K562 (cell line): ENCODE data around the gene HSPA4. TPM values are rescaled to one million over a fixed set of nuclear protein-coding genes. Genes with fewer than 3 reads are reported as not detected.

ENCODE experiments used
- ATAC-seq: fragments of 200-7000 bp; cut with Tn5 transposase; 3 replicates; pipeline ENCODE4 v1.9.1; 2020; ENCODE audit warnings: moderate library complexity
- BruUV-seq: library from RNA; stranded (reverse); fragments of 400-500 nt; replicated peaks from 2 replicates; lab custom pipeline; 2021; lab: Mats Ljungman, UMichigan
- CTCF ChIA-PET: fragments of 300-600 bp; formaldehyde crosslinking; extraction: SDS; loops from one replicate; lab custom pipeline; 2021; ENCODE audit warnings: low intra/inter-chr PET ratio; lab: Yijun Ruan, JAX
- POLR2A ChIA-PET: fragments of 300-600, 350-650 bp; sonication (Branson Sonifier 250); formaldehyde crosslinking; extraction: SDS; loops from one replicate; lab custom pipeline; 2021; ENCODE audit warnings: antibody characterized with exemption, inconsistent platforms; lab: Yijun Ruan, JAX
- DNase-seq, 4 experiments: peaks; one replicate each; pipeline versions ENCODE4 v3.0.0 to v3.0.0-alpha.2; 2011 to 2018; ENCODE audit warnings: low spot score in 3 of 4, mixed read lengths in 3 of 4; ENCODE audit errors: extremely low read depth in 1 of 4
- FAIRE-seq: peaks from 2 replicates; lab custom pipeline; 2011; peaks lifted over from hg19 to GRCh38; lab: Jason Lieb, UNC
- H2AFZ ChIP-seq: 2 replicates; pipeline ENCODE4 v1.6.0; 2011; ENCODE audit warnings: low read depth, low read length, control low read depth, inconsistent platforms
- H3K27ac ChIP-seq: fragments of 200-600 bp; 3 replicates; pipeline ENCODE4 v1.8.0; 2011; ENCODE audit warnings: low read depth, mild to moderate bottlenecking, control low read depth, inconsistent platforms, low read length, moderate library complexity, mixed read lengths; ENCODE audit errors: extremely low read depth
- H3K27me3 ChIP-seq, 2 experiments: fragments of 300-600 bp in 1 of 2; 2 replicates in 1 of 2; 3 replicates in 1 of 2; pipeline versions ENCODE4 v1.6.0 to v1.8.0; 2011; ENCODE audit warnings: inconsistent platforms in 2 of 2, low read length in 2 of 2, mild to moderate bottlenecking in 1 of 2, mixed read lengths in 1 of 2, moderate library complexity in 1 of 2; ENCODE audit not compliant: control insufficient read depth in 2 of 2, insufficient read depth in 2 of 2
- H3K36me3 ChIP-seq: fragments of 300-600 bp; 3 replicates; pipeline ENCODE4 v1.8.0; 2011; ENCODE audit warnings: mild to moderate bottlenecking, low read length, inconsistent platforms; ENCODE audit not compliant: control insufficient read depth, insufficient read depth
- H3K4me1 ChIP-seq, 2 experiments: fragments of 200-600 bp in 1 of 2; replicated peaks in 1 of 2; 2 replicates in 1 of 2; 3 replicates in 1 of 2; pipeline versions ENCODE4 v1.5.1 to v1.8.0; 2011; ENCODE audit warnings: inconsistent platforms in 2 of 2, low read length in 2 of 2, mild to moderate bottlenecking in 1 of 2, mixed read lengths in 1 of 2, moderate library complexity in 1 of 2; ENCODE audit not compliant: control insufficient read depth in 2 of 2, insufficient read depth in 2 of 2
- H3K4me2 ChIP-seq: 2 replicates; pipeline ENCODE4 v1.6.1; 2011; ENCODE audit warnings: low read length, control low read depth, inconsistent platforms, mixed read lengths; ENCODE audit not compliant: insufficient read depth
- H3K4me3 ChIP-seq: fragments of 200-600 bp; sonication (generic), shearing (Covaris generic); 2 replicates; pipeline ENCODE4 v1.5.1; 2016; ENCODE audit warnings: control low read depth, inconsistent platforms
- H3K79me2 ChIP-seq: fragments of 200-600 bp; 3 replicates; pipeline ENCODE4 v1.8.0; 2011; ENCODE audit warnings: low read length, inconsistent platforms; ENCODE audit not compliant: control insufficient read depth, insufficient read depth
- H3K9ac ChIP-seq, 2 experiments: 2 replicates each; pipeline versions ENCODE4 v1.6.0 to v1.6.1; 2011; ENCODE audit warnings: low read depth in 2 of 2, low read length in 2 of 2, control low read depth in 1 of 2, inconsistent platforms in 1 of 2, mild to moderate bottlenecking in 1 of 2, mixed read lengths in 1 of 2; ENCODE audit not compliant: insufficient read depth in 1 of 2
- H3K9me1 ChIP-seq: one replicate; pipeline ENCODE4 v1.6.0; 2011; ENCODE audit warnings: inconsistent platforms, mild to moderate bottlenecking, low read length, moderate library complexity; ENCODE audit not compliant: control insufficient read depth, insufficient read depth
- H3K9me3 ChIP-seq: replicated peaks from 2 replicates; pipeline ENCODE4 v1.5.1; 2011; ENCODE audit warnings: low read depth, low read length, inconsistent platforms; ENCODE audit not compliant: control insufficient read depth, insufficient read depth
- H4K20me1 ChIP-seq: replicated peaks from 2 replicates; pipeline ENCODE4 v1.6.1; 2011; ENCODE audit warnings: low read length, inconsistent platforms, mixed read lengths; ENCODE audit not compliant: control insufficient read depth, insufficient read depth
- CBX8 ChIP-seq: fragments of 200-600 bp; sonication (generic); IDR thresholded peaks from 2 replicates; pipeline ENCODE4 v1.6.1; 2012; ENCODE audit warnings: borderline replicate concordance, mixed run types, low read depth, mild to moderate bottlenecking, moderate library complexity, mixed read lengths, low read length, control low read depth, inconsistent platforms; ENCODE audit not compliant: poor library complexity, severe bottlenecking; ENCODE audit errors: extremely low read depth
- DACH1 ChIP-seq: fragments of 450-650 bp; IDR thresholded peaks from 2 replicates; pipeline ENCODE4 v1.6.1; 2018; ENCODE audit not compliant: partially characterized antibody
- GTF2E2 ChIP-seq: fragments of 200-800 bp; sonication (Bioruptor generic); IDR thresholded peaks from 2 replicates; pipeline ENCODE4 v1.6.1; 2016; ENCODE audit warnings: missing genetic modification characterization, missing compliant biosample characterization
- KAT2B ChIP-seq: IDR thresholded peaks from one replicate; pipeline ENCODE4 v1.6.1; 2012; ENCODE audit warnings: low read depth, mild to moderate bottlenecking, control low read depth, inconsistent platforms, low read length, moderate library complexity
- KDM2B ChIP-seq: fragments of 250-450 bp; sonication (Bioruptor Pico); IDR thresholded peaks from 2 replicates; pipeline ENCODE4 v1.8.0; 2021; ENCODE audit warnings: mild to moderate bottlenecking, moderate library complexity
- LCOR ChIP-seq: sonication (generic); formaldehyde crosslinking; IDR thresholded peaks from 2 replicates; pipeline ENCODE4 v1.8.0; 2022; ENCODE audit warnings: mild to moderate bottlenecking, missing genetic modification reagents
- MAFK ChIP-seq: IDR thresholded peaks from 2 replicates; pipeline ENCODE4 v1.6.1; 2011; ENCODE audit warnings: low read length, improper control_type of control experiment
- MEF2A ChIP-seq: IDR thresholded peaks from 2 replicates; pipeline ENCODE4 v1.6.1; 2011; ENCODE audit warnings: low read depth, mild to moderate bottlenecking, low read length, moderate library complexity; ENCODE audit not compliant: control insufficient read depth
- ZNF583 ChIP-seq: fragments of 250-450 bp; sonication (Bioruptor Pico); IDR thresholded peaks from 2 replicates; pipeline ENCODE4 v1.4.0; 2020
- ZNF77 ChIP-seq: fragments of 250-450 bp; sonication (Bioruptor Pico); IDR thresholded peaks from 2 replicates; pipeline ENCODE4 v1.5.0; 2020
- WGBS: fragments of 100-300 bp; shearing (Covaris generic); methylation state at CpG from one replicate; pipeline ENCODE4 v1.1.6; 2016; ENCODE audit warnings: low coverage, mixed read lengths; ENCODE audit not compliant: insufficient coverage; ENCODE audit errors: missing lambda C conversion rate; 5-methylcytosine and 5-hydroxymethylcytosine counted together
- in situ Hi-C: fragments of 300-500 bp; cut with MboI; formaldehyde crosslinking; loops from 4 replicates; pipeline ENCODE4 v1.15.0; 2018; ENCODE audit warnings: inconsistent platforms, mixed read lengths
- intact Hi-C: fragments of 100-400 bp; cut with micrococcal nuclease; formaldehyde crosslinking; loops from 2 replicates; pipeline ENCODE4 v1.14.2; 2022
- polyA plus RNA-seq, 8 experiments: library from polyadenylated mRNA; depleted of rRNA in 4 of 8; stranded (reverse) in 5 of 8; unstranded in 3 of 8; fragments of >200 nt; fragmentation: Nextera tagmentation in 2 of 8; fragmentation: Illumina TruSeq in 1 of 8; extraction: Ambion mirVana in 2 of 8; extraction: Trizol in 1 of 8; gene quantifications; 2 replicates each; pipeline versions ENCODE4 v1.2.1 to v1.2.3, GENCODE V29; 2011 to 2014; ENCODE audit warnings: inconsistent platforms in 1 of 8, missing spikeins in 1 of 8
- total RNA-seq, 7 experiments: library from RNA; depleted of rRNA in 6 of 7; stranded (reverse); fragments of >200 nt in 6 of 7; fragmentation: Illumina TruSeq in 2 of 7; extraction: Trizol in 2 of 7; gene quantifications; 2 replicates each; pipeline versions ENCODE4 v1.2.1 to v1.2.3, GENCODE V29; 2011 to 2021; ENCODE audit warnings: low replicate concordance in 1 of 7
- TF ChIP-seq, protein P1 (sequence below), 2 experiments: fragments of 150-350 bp in 1 of 2; IDR thresholded peaks; 2 replicates each; pipeline ENCODE4 v1.6.1; 2012 to 2016; ENCODE audit warnings: low read depth in 2 of 2, low read length in 2 of 2, mild to moderate bottlenecking in 1 of 2, moderate library complexity in 1 of 2
- TF ChIP-seq, protein P2 (sequence below): fragments of 450-650 bp; IDR thresholded peaks from 2 replicates; pipeline ENCODE4 v1.6.1; 2016; ENCODE audit warnings: missing biosample characterization, missing genetic modification characterization
- TF ChIP-seq, protein P3 (sequence below): IDR thresholded peaks from 2 replicates; pipeline ENCODE4 v1.6.1; 2014; ENCODE audit warnings: antibody characterized with exemption

Gene HSPA4
- total and polyA plus RNA-seq, 9 of the 15 experiments (the other 6 are each of a cell fraction or from before 2014, with no cell fraction given) = 90.3 to 286 (median 148) TPM

- ChIA-PET CTCF (no interaction called here), POLR2A (interaction anchor here (0.6 to 1.4 kb wide), 5 partner anchors 9 to 112 kb away, joined by 3 to 5 read pairs (median 4); partner anchors contain the start of genes AFF4 and HSPA4)
- 82% methylated on average over 7 of the region's 7 CpGs for WGBS
- intact Hi-C loops = no loop called here
- in situ Hi-C loops = no loop called here
- Histone ChIP-seq H3K4me3 (no peak overlapping the region), H3K27me3 (no peaks in the 10 kb centered on the region), H3K9me1 (no peaks in the 10 kb centered on the region), H3K4me1 (peaks cover 0 to 3% of the 10 kb centered on the region in 2 experiments; a peak in 2 of 5 replicates), H3K4me2 (no peak overlapping the region), H3K36me3 (peaks cover 89% of the 10 kb centered on the region), H2AFZ (no peak overlapping the region), H4K20me1 (0 out of 2 replicates have a peak, but pooled peaks cover 8% of the 10 kb centered on the region), H3K9ac (no peak overlapping the region), H3K9me3 (no peaks in the 10 kb centered on the region), H3K79me2 (peaks cover 79% of the 10 kb centered on the region), H3K27ac (no peak overlapping the region)
- no peak for FAIRE-seq
- no TSS peak for BruUV-seq
- no peak; the same call in 2 of the 3 replicates for ATAC-seq
- TF ChIP-seq ZNF77 (CRISPR knock-in tag) (no peak), LCOR (CRISPR knock-in tag) (no peak), DACH1 (no peak), KDM2B (no peak), CBX8 (no peak), KAT2B (no peak), ZNF583 (CRISPR knock-in tag) (no peak), MEF2A (no peak), GTF2E2 (tag) (no peak), MAFK (no peak)
- TF ChIP-seq, protein P1, sequence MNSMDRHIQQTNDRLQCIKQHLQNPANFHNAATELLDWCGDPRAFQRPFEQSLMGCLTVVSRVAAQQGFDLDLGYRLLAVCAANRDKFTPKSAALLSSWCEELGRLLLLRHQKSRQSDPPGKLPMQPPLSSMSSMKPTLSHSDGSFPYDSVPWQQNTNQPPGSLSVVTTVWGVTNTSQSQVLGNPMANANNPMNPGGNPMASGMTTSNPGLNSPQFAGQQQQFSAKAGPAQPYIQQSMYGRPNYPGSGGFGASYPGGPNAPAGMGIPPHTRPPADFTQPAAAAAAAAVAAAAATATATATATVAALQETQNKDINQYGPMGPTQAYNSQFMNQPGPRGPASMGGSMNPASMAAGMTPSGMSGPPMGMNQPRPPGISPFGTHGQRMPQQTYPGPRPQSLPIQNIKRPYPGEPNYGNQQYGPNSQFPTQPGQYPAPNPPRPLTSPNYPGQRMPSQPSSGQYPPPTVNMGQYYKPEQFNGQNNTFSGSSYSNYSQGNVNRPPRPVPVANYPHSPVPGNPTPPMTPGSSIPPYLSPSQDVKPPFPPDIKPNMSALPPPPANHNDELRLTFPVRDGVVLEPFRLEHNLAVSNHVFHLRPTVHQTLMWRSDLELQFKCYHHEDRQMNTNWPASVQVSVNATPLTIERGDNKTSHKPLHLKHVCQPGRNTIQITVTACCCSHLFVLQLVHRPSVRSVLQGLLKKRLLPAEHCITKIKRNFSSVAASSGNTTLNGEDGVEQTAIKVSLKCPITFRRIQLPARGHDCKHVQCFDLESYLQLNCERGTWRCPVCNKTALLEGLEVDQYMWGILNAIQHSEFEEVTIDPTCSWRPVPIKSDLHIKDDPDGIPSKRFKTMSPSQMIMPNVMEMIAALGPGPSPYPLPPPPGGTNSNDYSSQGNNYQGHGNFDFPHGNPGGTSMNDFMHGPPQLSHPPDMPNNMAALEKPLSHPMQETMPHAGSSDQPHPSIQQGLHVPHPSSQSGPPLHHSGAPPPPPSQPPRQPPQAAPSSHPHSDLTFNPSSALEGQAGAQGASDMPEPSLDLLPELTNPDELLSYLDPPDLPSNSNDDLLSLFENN (IDR thresholded peaks at IDR 0.05; ENCODE audit: low read depth in 2 of 2, low read length in 2 of 2) = no peak
- TF ChIP-seq, protein P2, sequence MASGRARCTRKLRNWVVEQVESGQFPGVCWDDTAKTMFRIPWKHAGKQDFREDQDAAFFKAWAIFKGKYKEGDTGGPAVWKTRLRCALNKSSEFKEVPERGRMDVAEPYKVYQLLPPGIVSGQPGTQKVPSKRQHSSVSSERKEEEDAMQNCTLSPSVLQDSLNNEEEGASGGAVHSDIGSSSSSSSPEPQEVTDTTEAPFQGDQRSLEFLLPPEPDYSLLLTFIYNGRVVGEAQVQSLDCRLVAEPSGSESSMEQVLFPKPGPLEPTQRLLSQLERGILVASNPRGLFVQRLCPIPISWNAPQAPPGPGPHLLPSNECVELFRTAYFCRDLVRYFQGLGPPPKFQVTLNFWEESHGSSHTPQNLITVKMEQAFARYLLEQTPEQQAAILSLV (tag) = no peak
- TF ChIP-seq, protein P3, sequence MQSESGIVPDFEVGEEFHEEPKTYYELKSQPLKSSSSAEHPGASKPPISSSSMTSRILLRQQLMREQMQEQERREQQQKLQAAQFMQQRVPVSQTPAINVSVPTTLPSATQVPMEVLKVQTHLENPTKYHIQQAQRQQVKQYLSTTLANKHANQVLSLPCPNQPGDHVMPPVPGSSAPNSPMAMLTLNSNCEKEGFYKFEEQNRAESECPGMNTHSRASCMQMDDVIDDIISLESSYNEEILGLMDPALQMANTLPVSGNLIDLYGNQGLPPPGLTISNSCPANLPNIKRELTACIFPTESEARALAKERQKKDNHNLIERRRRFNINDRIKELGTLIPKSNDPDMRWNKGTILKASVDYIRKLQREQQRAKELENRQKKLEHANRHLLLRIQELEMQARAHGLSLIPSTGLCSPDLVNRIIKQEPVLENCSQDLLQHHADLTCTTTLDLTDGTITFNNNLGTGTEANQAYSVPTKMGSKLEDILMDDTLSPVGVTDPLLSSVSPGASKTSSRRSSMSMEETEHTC = no peak
- no peak for DNase-seq
Measured at GRCh38 chr5:133075572-133076536, 24.0 kb downstream of the HSPA4 start.
